ENCODE data around the gene NPRL2. TPM values are rescaled to one million over a fixed set of nuclear protein-coding genes. Genes with fewer than 3 reads are reported as not detected.

Gene NPRL2
- total RNA-seq, 2 experiments from 2014 or later = 27.7 to 31.3 TPM

GRCh38 chr3:50354850-50355249 lies 4.3 kb upstream of the NPRL2 start:
- no peak overlapping the region for H3K27ac Mint-ChIP-seq
- no peaks in the 10 kb centered on the region for H3K27me3 Mint-ChIP-seq (ENCODE audit: low read depth)
- DNase-seq = no peak
- H3K9me3 Mint-ChIP-seq = no peaks in the 10 kb centered on the region
- H3K4me3 Mint-ChIP-seq = no peak overlapping the region
- CTCF ChIA-PET = interaction anchor here (1.2 kb wide), 1 partner anchor 30 kb away, joined by 3 read pairs; no protein-coding TSS in a partner anchor
- H3K4me1 Mint-ChIP-seq (ENCODE audit: low read depth) = peaks cover 56% of the 10 kb centered on the region
- intact Hi-C loops (cut with micrococcal nuclease) = loop anchor here (10.0 kb wide), 1 partner anchor 1030 kb away; the partner anchor contains the start of gene MANF
- H3K36me3 Mint-ChIP-seq (ENCODE audit: low read depth) = peaks cover 18% of the 10 kb centered on the region

- no peak for DNase-seq
- Mint-ChIP-seq H3K36me3 (ENCODE audit: low read depth) (peaks cover 17% of the 10 kb centered on the region), H3K9me3 (no peaks in the 10 kb centered on the region), H3K4me3 (no peak overlapping the region), H3K27me3 (ENCODE audit: low read depth) (no peaks in the 10 kb centered on the region), H3K4me1 (ENCODE audit: low read depth) (peaks cover 56% of the 10 kb centered on the region), H3K27ac (no peak overlapping the region)
- CTCF ChIA-PET = interaction anchor here (1.2 to 1.5 kb wide), 4 partner anchors 10 to 195 kb away, joined by 3 to 5 read pairs (median 3); no protein-coding TSS in a partner anchor
- intact Hi-C loops (cut with micrococcal nuclease) = loop anchor here (10.0 kb wide), 1 partner anchor 1031 kb away; the partner anchor contains the start of gene MANF
Observed at GRCh38 chr3:50354186-50354764, 3.7 kb upstream of the NPRL2 start.

DNA sequence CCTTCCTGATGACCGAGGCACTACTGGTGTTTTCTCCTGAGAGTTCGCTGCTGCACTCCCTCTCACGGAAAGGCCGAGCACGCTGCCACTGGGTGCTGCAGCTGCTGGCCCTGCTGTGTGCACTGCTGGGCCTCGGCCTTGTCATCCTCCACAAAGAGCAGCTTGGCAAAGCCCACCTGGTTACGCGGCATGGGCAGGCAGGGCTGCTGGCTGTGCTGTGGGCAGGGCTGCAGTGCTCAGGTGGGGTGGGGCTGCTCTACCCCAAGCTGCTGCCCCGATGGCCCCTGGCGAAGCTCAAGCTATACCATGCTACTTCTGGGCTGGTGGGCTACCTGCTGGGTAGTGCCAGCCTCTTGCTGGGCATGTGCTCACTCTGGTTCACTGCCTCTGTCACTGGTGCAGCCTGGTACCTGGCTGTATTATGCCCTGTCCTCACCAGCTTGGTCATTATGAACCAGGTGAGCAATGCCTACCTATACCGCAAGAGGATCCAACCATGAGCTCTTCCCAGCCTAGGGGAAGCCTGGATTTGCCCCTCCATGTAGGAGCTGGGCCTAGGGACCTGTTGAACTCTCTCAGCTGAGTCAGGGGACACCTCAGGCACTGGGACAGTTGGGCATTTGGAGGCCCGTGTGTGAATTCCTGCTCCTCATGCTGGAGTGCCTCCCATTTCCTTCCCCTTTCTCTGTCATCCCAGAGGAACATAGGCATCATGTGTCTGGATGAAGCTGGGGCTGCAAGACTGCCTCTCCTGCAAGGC lies 2.9 kb upstream of the NPRL2 start:
- H3K9me3 Mint-ChIP-seq = no peaks in the 10 kb centered on the region
- DNase-seq = no peak
- CTCF ChIA-PET = interaction anchor here (0.9 to 1.6 kb wide), 7 partner anchors 8 to 196 kb away, joined by 3 to 5 read pairs (median 3); no protein-coding TSS in a partner anchor
- no peaks in the 10 kb centered on the region for H3K27me3 Mint-ChIP-seq (ENCODE audit: low read depth)
- intact Hi-C loops (cut with micrococcal nuclease) = loop anchor here (10.0 kb wide), 1 partner anchor 1031 kb away; the partner anchor contains the start of gene MANF
- H3K27ac Mint-ChIP-seq = no peak overlapping the region
- H3K4me1 Mint-ChIP-seq (ENCODE audit: low read depth) = peaks cover 63% of the 10 kb centered on the region
- H3K36me3 Mint-ChIP-seq (ENCODE audit: low read depth) = peaks cover 18% of the 10 kb centered on the region
- no peak overlapping the region for H3K4me3 Mint-ChIP-seq

DNA sequence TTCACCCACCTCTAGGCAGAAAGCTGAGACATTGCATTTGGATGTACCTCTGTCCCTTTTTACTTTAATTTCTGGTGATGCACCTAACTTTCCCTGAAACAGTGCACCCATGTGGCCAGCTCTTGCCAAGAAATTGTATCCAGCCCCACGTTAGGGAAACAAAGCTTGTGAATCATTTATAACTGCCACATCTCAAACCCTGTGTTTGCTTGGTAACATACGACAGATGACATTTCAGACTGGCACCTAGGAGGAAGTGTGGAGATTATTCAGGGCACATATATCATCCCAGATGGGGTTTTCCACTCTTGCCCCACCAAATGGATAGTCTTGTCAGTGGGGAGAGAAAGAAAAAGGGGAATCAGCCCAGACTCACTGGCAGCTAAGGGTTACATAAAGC lies 2.2 kb upstream of the NPRL2 start:
- Mint-ChIP-seq H3K4me1 (ENCODE audit: low read depth) (peaks cover 63% of the 10 kb centered on the region), H3K36me3 (ENCODE audit: low read depth) (peaks cover 16% of the 10 kb centered on the region), H3K4me3 (no peak overlapping the region), H3K27ac (no peak overlapping the region), H3K9me3 (no peaks in the 10 kb centered on the region), H3K27me3 (ENCODE audit: low read depth) (no peaks in the 10 kb centered on the region)
- DNase-seq = peak; percentile 24
- intact Hi-C loops (cut with micrococcal nuclease) = loop anchor here (10.0 kb wide), 1 partner anchor 1032 kb away; the partner anchor contains the start of gene MANF
- CTCF ChIA-PET = interaction anchor here (0.9 to 1.6 kb wide), 5 partner anchors 8 to 190 kb away, joined by 3 to 4 read pairs (median 3); no protein-coding TSS in a partner anchor

DNA sequence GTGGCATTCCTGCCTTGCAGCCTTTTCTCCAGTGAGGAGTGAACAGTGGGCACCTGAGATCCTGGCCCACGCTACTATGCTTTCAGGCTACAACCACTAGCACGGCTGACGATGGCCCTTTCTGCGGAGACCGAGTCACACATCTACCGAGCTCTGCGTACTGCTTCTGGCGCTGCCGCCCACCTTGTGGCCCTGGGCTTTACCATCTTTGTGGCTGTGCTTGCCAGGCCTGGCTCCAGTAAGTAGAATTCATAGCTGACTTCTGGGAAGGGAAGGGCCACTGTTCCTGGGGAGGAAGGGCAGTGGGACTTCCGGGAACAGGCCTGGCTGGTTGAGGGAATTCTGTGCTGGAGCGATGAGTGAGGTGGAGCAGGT lies 735 bp upstream of the NPRL2 start:
- CTCF ChIA-PET = interaction anchor here (3.4 kb wide), 1 partner anchor 14 kb away, joined by 14 read pairs; no protein-coding TSS in a partner anchor
- intact Hi-C loops (cut with micrococcal nuclease) = loop anchor here (1.0 to 10.0 kb wide), 4 partner anchors 8 to 1033 kb away; partner anchors contain the start of genes HEMK1, HYAL3, MANF and NAA80
- peaks cover 14% of the 10 kb centered on the region for H3K36me3 Mint-ChIP-seq (ENCODE audit: low read depth)

DNA sequence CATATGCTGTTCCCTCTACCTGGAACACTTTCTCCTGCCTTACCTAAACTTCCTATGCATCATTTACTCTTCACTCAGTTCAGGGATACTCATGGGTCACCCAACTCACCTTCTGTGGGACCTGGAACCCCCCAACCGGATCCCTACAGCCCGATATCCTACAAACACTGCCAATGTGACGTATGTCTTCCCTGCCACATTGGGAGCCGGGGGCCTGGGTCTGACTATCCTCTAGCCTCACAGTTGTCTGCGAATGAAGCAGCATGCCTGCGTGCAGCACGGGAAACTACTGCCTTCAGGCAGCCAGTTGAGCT lies 405 bp downstream of the NPRL2 start:
- Mint-ChIP-seq H3K27me3 (ENCODE audit: low read depth) (no peaks in the 10 kb centered on the region), H3K4me1 (ENCODE audit: low read depth) (peaks cover 58% of the 10 kb centered on the region), H3K36me3 (ENCODE audit: low read depth) (peaks cover 14% of the 10 kb centered on the region), H3K4me3 (peak overlapping the region; percentile 97), H3K27ac (peak overlapping the region; percentile 97), H3K9me3 (no peaks in the 10 kb centered on the region)
- CTCF ChIA-PET = interaction anchor here (0.8 to 4.1 kb wide), 5 partner anchors 9 to 226 kb away, joined by 3 to 29 read pairs (median 6); partner anchors contain the start of gene RASSF1
- DNase-seq = no peak
- intact Hi-C loops (cut with micrococcal nuclease) = loop anchor here (1.0 to 10.0 kb wide), 5 partner anchors 13 to 1035 kb away; partner anchors contain the start of genes HEMK1, IFRD2 and MANF

More for the DNA sequence above, 735 bp upstream of the NPRL2 start:
- no peaks in the 10 kb centered on the region for H3K27me3 Mint-ChIP-seq (ENCODE audit: low read depth)
- no peaks in the 10 kb centered on the region for H3K9me3 Mint-ChIP-seq
- DNase-seq = peak; percentile 19
- H3K27ac Mint-ChIP-seq = peak overlapping the region; percentile 97
- peak overlapping the region; percentile 97 for H3K4me3 Mint-ChIP-seq
- H3K4me1 Mint-ChIP-seq (ENCODE audit: low read depth) = peaks cover 61% of the 10 kb centered on the region

DNA sequence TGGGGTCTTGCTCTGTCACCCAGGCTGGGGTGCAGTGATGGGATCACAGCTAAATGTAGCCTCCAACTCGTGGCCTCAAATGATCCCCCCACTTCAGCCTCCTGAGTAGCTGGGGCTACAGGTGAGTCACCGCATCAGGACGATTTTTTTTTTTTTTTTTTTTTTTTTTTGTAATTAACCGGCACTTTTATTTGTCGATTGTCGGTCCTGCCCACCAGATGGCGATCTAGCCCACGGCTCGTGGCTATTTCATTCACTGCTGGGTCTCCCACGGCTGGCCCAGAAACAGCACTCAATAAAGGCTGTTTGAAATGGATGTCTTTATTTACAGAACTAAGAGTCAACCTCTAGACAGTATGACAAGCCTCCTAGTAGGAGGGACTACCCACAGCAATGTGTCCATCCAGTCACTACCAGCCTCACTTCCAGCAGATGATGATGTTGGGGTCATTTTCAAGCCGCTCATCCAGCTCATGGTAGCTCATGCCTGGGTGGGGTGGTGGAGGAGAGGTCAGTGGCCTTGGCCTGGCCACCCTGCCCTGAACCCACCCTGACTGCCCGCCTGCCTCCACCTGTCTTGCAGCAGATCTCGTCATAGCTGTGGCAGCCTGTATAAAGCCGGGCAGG lies 3.3 kb downstream of the NPRL2 start:
- peak overlapping the region; percentile 59 for H3K27ac Mint-ChIP-seq
- peak; percentile 84 for DNase-seq
- peaks cover 62% of the 10 kb centered on the region for H3K4me1 Mint-ChIP-seq (ENCODE audit: low read depth)
- intact Hi-C loops (cut with micrococcal nuclease) = loop anchor here (1.0 kb wide), 1 partner anchor 195 kb away; no protein-coding TSS in a partner anchor
- H3K9me3 Mint-ChIP-seq = no peaks in the 10 kb centered on the region
- peaks cover 10% of the 10 kb centered on the region for H3K36me3 Mint-ChIP-seq (ENCODE audit: low read depth)
- no peaks in the 10 kb centered on the region for H3K27me3 Mint-ChIP-seq (ENCODE audit: low read depth)
- no peak overlapping the region for H3K4me3 Mint-ChIP-seq
- CTCF ChIA-PET = interaction anchor here (0.6 to 4.1 kb wide), 15 partner anchors 9 to 269 kb away, joined by 3 to 29 read pairs (median 4); partner anchors contain the start of genes HYAL3 and NAA80

GRCh38 chr3:50345586-50346234 lies 4.9 kb downstream of the NPRL2 start, which contains the start of gene ZMYND10:
TSS of gene ZMYND10 (minus strand) at chr3:50345732. CDS start at chr3:50345579, 153 bp downstream.
- H3K4me1 Mint-ChIP-seq (ENCODE audit: low read depth) = peaks cover 57% of the 10 kb centered on the region

GRCh38 chr3:50345008-50345407 lies 5.6 kb downstream of the NPRL2 start:
- Mint-ChIP-seq H3K27ac (no peak overlapping the region), H3K4me1 (ENCODE audit: low read depth) (peaks cover 53% of the 10 kb centered on the region), H3K27me3 (ENCODE audit: low read depth) (no peaks in the 10 kb centered on the region), H3K4me3 (no peak overlapping the region), H3K36me3 (ENCODE audit: low read depth) (peaks cover 9% of the 10 kb centered on the region), H3K9me3 (no peaks in the 10 kb centered on the region)
- DNase-seq = no peak
- intact Hi-C loops (cut with micrococcal nuclease) = no loop called here
- CTCF ChIA-PET = interaction anchor here (0.9 to 1.4 kb wide), 3 partner anchors 8 to 196 kb away, joined by 3 to 4 read pairs (median 4); no protein-coding TSS in a partner anchor

More at GRCh38 chr3:50345586-50346234, 4.9 kb downstream of the NPRL2 start, which contains the start of gene ZMYND10:
- H3K4me3 Mint-ChIP-seq = peak within 1 kb of the TSS; percentile 45
- peaks cover 9% of the 10 kb centered on the region for H3K36me3 Mint-ChIP-seq (ENCODE audit: low read depth)
- no peak within 1 kb of the TSS for H3K27ac Mint-ChIP-seq
- H3K9me3 Mint-ChIP-seq = no peaks in the 10 kb centered on the region
- CTCF ChIA-PET = interaction anchor here (0.7 to 1.3 kb wide), 3 partner anchors 11 to 196 kb away, joined by 4 to 6 read pairs (median 4); no protein-coding TSS in a partner anchor
- DNase-seq = peak; percentile 74
- no peaks in the 10 kb centered on the region for H3K27me3 Mint-ChIP-seq (ENCODE audit: low read depth)
- intact Hi-C loops (cut with micrococcal nuclease) = no loop called here

DNA sequence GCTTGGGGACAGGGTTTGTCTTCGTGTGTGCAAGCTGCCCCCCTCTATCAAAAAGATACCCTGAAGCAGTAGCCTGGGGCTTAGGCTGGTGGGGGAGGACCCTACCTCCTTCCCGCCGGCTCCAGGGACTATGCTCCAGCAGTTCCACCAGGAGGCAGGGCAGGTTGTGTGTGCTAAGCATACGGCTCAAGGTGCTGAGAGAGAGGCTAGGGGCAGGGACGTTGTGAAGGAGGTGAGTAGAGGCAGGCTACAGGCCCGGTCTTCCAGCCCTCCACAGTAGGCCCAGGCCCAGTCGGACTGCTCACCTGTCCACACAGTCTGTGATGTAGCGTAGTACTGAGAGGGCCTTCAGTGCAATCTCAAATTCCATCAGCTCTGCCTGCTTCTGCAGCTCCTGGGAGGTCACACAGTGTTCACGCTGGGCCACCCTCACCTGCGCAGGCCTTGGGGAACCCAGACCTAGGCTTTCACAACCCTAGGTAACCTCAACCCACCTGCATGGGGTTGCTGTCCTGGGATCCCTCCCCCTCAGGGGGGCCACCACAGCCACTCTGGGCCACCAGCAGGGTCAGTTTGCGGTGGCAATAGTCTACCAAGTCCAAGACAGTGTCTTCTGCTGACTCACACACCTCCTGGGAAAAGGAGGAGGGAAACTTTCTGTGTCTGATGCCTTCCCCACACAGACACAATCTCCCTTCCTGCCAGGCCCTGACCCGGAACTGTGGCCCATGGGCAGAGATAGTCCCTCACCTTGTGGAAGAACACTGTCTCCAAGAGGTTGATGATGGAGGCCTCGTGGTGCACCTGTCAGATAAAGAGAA lies 7.6 kb downstream of the NPRL2 start:
- H3K27ac Mint-ChIP-seq = no peak overlapping the region
- CTCF ChIA-PET = interaction anchor here (0.6 kb wide), 2 partner anchors 21 to 261 kb away, joined by 3 read pairs; no protein-coding TSS in a partner anchor
- peaks cover 48% of the 10 kb centered on the region for H3K4me1 Mint-ChIP-seq (ENCODE audit: low read depth)
- no peak overlapping the region for H3K4me3 Mint-ChIP-seq
- no peaks in the 10 kb centered on the region for H3K27me3 Mint-ChIP-seq (ENCODE audit: low read depth)
- peaks cover 17% of the 10 kb centered on the region for H3K36me3 Mint-ChIP-seq (ENCODE audit: low read depth)
- DNase-seq = no peak
- no peaks in the 10 kb centered on the region for H3K9me3 Mint-ChIP-seq
- intact Hi-C loops (cut with micrococcal nuclease) = no loop called here

All from activated naive CD4-positive, alpha-beta T cell treated with anti-CD3 and anti-CD28 coated beads for 36 hours (primary cell).